HepG2 (cell line): ENCODE data around the gene USP36. TPM values are rescaled to one million over a fixed set of nuclear protein-coding genes. Genes with fewer than 3 reads are reported as not detected.
A peak's percentile ranks its signal among the peaks of the same experiment; 100 is the strongest.

Experiments used
- CCAR2 ChIP-seq: fragments of 200-400 bp; formaldehyde crosslinking; optimal IDR thresholded peaks from 2 replicates; pipeline ENCODE3; 2018; ENCODE audit warnings: low read depth, mild to moderate bottlenecking, low read length, moderate library complexity
- CREM ChIP-seq, 2 experiments: sonication (generic) in 1 of 2; formaldehyde crosslinking in 1 of 2; IDR thresholded peaks; 2 replicates each; pipeline versions ENCODE4 v1.4.0 to v1.6.1; 2016 to 2020; ENCODE audit warnings: antibody characterized with exemption in 1 of 2, mild to moderate bottlenecking in 1 of 2, missing genetic modification reagents in 1 of 2
- GTF2F1 ChIP-seq: fragments of 150-350 bp; IDR thresholded peaks from 2 replicates; pipeline ENCODE4 v1.6.1; 2014; ENCODE audit warnings: low read length
- LCORL ChIP-seq, 2 experiments: fragments of 450-650 bp in 1 of 2; sonication (generic) in 1 of 2; formaldehyde crosslinking in 1 of 2; IDR thresholded peaks; 2 replicates each; pipeline versions ENCODE4 v1.5.0 to v1.6.1; 2017 to 2020; ENCODE audit warnings: antibody characterized with exemption in 1 of 2, missing genetic modification reagents in 1 of 2
- MED1 ChIP-seq: sonication (generic); formaldehyde crosslinking; IDR thresholded peaks from 2 replicates; pipeline ENCODE4 v1.4.0; 2020; ENCODE audit warnings: missing genetic modification reagents
- MYC ChIP-seq: sonication (generic); formaldehyde crosslinking; IDR thresholded peaks from 2 replicates; pipeline ENCODE4 v1.9.0; 2021; ENCODE audit warnings: missing genetic modification reagents, borderline replicate concordance
- SALL1 ChIP-seq: sonication (generic); formaldehyde crosslinking; IDR thresholded peaks from 2 replicates; pipeline ENCODE4 v1.8.0; 2022; ENCODE audit warnings: mild to moderate bottlenecking, missing genetic modification reagents
- SALL2 ChIP-seq: sonication (generic); formaldehyde crosslinking; IDR thresholded peaks from 2 replicates; pipeline ENCODE4 v1.8.1; 2023; ENCODE audit warnings: mild to moderate bottlenecking, missing genetic modification reagents, inconsistent platforms
- SNAPC2 ChIP-seq: sonication (generic); formaldehyde crosslinking; IDR thresholded peaks from 2 replicates; pipeline ENCODE4 v1.8.1; 2022; ENCODE audit warnings: mild to moderate bottlenecking, missing genetic modification reagents
- STAG1 ChIP-seq: sonication (generic); formaldehyde crosslinking; IDR thresholded peaks from 2 replicates; pipeline ENCODE4 v1.4.0; 2020; ENCODE audit warnings: missing genetic modification reagents
- ZBTB20 ChIP-seq: sonication (generic); formaldehyde crosslinking; IDR thresholded peaks from 2 replicates; pipeline ENCODE4 v1.8.1; 2023; ENCODE audit warnings: missing genetic modification reagents, low read depth, mild to moderate bottlenecking, borderline replicate concordance
- ZBTB42 ChIP-seq: sonication (generic); formaldehyde crosslinking; IDR thresholded peaks from 2 replicates; pipeline ENCODE4 v1.5.0; 2020; ENCODE audit warnings: mild to moderate bottlenecking, missing genetic modification reagents
- ZFY ChIP-seq: sonication (generic); formaldehyde crosslinking; IDR thresholded peaks from 2 replicates; pipeline ENCODE4 v1.4.0; 2020; ENCODE audit warnings: missing genetic modification reagents
- ZNF143 ChIP-seq: sonication (generic); formaldehyde crosslinking; IDR thresholded peaks from 2 replicates; pipeline ENCODE4 v1.4.0; 2020; ENCODE audit warnings: missing genetic modification reagents
- ZNF547 ChIP-seq: sonication (generic); formaldehyde crosslinking; IDR thresholded peaks from 2 replicates; pipeline ENCODE4 v1.5.1; 2020; ENCODE audit warnings: mild to moderate bottlenecking, missing genetic modification reagents
- ZNF598 ChIP-seq: sonication (generic); formaldehyde crosslinking; IDR thresholded peaks from 2 replicates; pipeline ENCODE4 v1.5.1; 2020; ENCODE audit warnings: mild to moderate bottlenecking, missing genetic modification reagents, borderline replicate concordance
- polyA plus RNA-seq, 8 experiments: library from polyadenylated mRNA; depleted of rRNA in 3 of 8; stranded (reverse) in 7 of 8; unstranded in 1 of 8; fragments of >200 nt; fragmentation: Illumina TruSeq in 4 of 8; extraction: Trizol in 4 of 8; gene quantifications; 2 replicates each; pipeline versions ENCODE4 v1.2.1 to v1.2.3, GENCODE V29; 2011 to 2016; ENCODE audit warnings: low read depth in 4 of 8, missing spikeins in 1 of 8, mixed read lengths in 1 of 8; ENCODE audit not compliant: insufficient read depth in 1 of 8
- total RNA-seq, 5 experiments: library from RNA; depleted of rRNA; stranded (reverse); fragments of >200 nt; fragmentation: Illumina TruSeq; extraction: Trizol; gene quantifications; 2 replicates each; pipeline ENCODE4 v1.2.3, GENCODE V29; 2016; ENCODE audit warnings: low read depth in 1 of 5
- TF ChIP-seq, protein P1 (sequence below): IDR thresholded peaks from 2 replicates; pipeline ENCODE4 v1.6.1; 2016; ENCODE audit warnings: missing genetic modification reagents, missing compliant biosample characterization
- TF ChIP-seq, protein P2 (sequence below): sonication (generic); formaldehyde crosslinking; IDR thresholded peaks from 2 replicates; pipeline ENCODE4 v1.5.1; 2020; ENCODE audit warnings: mild to moderate bottlenecking, moderate library complexity, missing genetic modification reagents
- TF ChIP-seq, protein P3 (sequence below): sonication (generic); formaldehyde crosslinking; IDR thresholded peaks from 2 replicates; pipeline ENCODE4 v1.5.0; 2020; ENCODE audit warnings: missing genetic modification reagents, mild to moderate bottlenecking, borderline replicate concordance
- TF ChIP-seq, protein P4 (sequence below): sonication (generic); formaldehyde crosslinking; IDR thresholded peaks from 2 replicates; pipeline ENCODE4 v1.4.0; 2020; ENCODE audit warnings: missing genetic modification reagents
- TF ChIP-seq, protein P5 (sequence below): sonication (generic); formaldehyde crosslinking; IDR thresholded peaks from 2 replicates; pipeline ENCODE4 v1.5.1; 2020; ENCODE audit warnings: missing genetic modification reagents, mild to moderate bottlenecking, borderline replicate concordance

Gene USP36
- total and polyA plus RNA-seq, 2 of the 13 experiments (the other 11 are each of a cell fraction or from before 2014, with no cell fraction given): 29.6 to 45.9 TPM

DNA sequence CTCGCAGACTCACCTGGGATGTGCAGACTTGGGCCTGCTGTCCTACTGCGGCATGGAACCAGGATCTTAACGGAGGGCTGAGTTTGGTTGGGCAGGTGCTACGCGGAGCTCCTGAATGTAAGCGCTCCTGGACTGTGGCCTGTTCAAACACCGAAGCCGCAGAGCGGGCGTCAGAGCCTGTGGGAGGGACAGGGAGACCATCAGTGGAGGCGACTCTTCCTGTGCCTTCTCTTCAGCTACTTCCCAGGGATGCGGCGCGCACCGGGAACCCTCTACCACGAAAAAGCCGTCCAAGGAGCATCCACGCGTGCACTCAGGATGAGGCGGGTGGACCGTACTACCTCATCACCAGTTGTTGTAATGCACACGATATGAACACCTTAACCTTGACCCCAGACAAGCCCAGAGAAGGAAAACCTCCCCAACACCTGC is 2.0 kb downstream of the USP36 start (continued):
- TF ChIP-seq SALL1 (CRISPR knock-in tag) (peak; percentile 67; the same call in 1 of the 2 replicates), ZBTB20 (CRISPR knock-in tag) (0 out of 2 replicates have a peak, but pooled peaks have one; percentile 62), ZBTB42 (CRISPR knock-in tag) (no peak), ZFY (CRISPR knock-in tag) (peak; percentile 66; the same call in 1 of the 2 replicates), SNAPC2 (CRISPR knock-in tag) (no peak), ZNF547 (CRISPR knock-in tag) (no peak), MYC (CRISPR knock-in tag) (peak; percentile 56; the same call in 1 of the 2 replicates), LCORL (IDR thresholded peaks at IDR 0.05) (no peak), LCORL (CRISPR knock-in tag; IDR thresholded peaks at IDR 0.05) (peak; percentile 70; the same call in 1 of the 2 replicates), CCAR2 (no peak), STAG1 (CRISPR knock-in tag) (peak; percentile 30; the same call in 1 of the 2 replicates), ZNF598 (CRISPR knock-in tag) (peak; percentile 69; the same call in 1 of the 2 replicates), CREM (IDR thresholded peaks at IDR 0.05) (peak; percentile 35; the same call in 1 of the 2 replicates), CREM (CRISPR knock-in tag; IDR thresholded peaks at IDR 0.05) (no peak), MED1 (CRISPR knock-in tag) (peak; percentile 54; the same call in 1 of the 2 replicates), ZNF143 (CRISPR knock-in tag) (0 out of 2 replicates have a peak, but pooled peaks have one; percentile 17), SALL2 (peak; percentile 35; the same call in 1 of the 2 replicates), GTF2F1 (no peak)
- TF ChIP-seq, protein P1, sequence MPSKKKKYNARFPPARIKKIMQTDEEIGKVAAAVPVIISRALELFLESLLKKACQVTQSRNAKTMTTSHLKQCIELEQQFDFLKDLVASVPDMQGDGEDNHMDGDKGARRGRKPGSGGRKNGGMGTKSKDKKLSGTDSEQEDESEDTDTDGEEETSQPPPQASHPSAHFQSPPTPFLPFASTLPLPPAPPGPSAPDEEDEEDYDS: peak; percentile 36; the same call in 1 of the 2 replicates
- TF ChIP-seq, protein P2, sequence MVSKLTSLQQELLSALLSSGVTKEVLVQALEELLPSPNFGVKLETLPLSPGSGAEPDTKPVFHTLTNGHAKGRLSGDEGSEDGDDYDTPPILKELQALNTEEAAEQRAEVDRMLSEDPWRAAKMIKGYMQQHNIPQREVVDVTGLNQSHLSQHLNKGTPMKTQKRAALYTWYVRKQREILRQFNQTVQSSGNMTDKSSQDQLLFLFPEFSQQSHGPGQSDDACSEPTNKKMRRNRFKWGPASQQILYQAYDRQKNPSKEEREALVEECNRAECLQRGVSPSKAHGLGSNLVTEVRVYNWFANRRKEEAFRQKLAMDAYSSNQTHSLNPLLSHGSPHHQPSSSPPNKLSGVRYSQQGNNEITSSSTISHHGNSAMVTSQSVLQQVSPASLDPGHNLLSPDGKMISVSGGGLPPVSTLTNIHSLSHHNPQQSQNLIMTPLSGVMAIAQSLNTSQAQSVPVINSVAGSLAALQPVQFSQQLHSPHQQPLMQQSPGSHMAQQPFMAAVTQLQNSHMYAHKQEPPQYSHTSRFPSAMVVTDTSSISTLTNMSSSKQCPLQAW: peak; percentile 30; the same call in 1 of the 2 replicates
- TF ChIP-seq, protein P3, sequence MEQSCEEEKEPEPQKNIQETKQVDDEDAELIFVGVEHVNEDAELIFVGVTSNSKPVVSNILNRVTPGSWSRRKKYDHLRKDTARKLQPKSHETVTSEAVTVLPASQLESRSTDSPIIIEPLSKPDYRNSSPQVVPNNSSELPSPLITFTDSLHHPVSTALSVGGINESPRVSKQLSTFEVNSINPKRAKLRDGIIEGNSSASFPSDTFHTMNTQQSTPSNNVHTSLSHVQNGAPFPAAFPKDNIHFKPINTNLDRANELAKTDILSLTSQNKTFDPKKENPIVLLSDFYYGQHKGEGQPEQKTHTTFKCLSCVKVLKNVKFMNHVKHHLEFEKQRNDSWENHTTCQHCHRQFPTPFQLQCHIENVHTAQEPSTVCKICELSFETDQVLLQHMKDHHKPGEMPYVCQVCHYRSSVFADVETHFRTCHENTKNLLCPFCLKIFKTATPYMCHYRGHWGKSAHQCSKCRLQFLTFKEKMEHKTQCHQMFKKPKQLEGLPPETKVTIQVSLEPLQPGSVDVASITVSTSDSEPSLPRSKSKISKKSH (CRISPR knock-in tag): 0 out of 2 replicates have a peak, but pooled peaks have one; percentile 45
- TF ChIP-seq, protein P4, sequence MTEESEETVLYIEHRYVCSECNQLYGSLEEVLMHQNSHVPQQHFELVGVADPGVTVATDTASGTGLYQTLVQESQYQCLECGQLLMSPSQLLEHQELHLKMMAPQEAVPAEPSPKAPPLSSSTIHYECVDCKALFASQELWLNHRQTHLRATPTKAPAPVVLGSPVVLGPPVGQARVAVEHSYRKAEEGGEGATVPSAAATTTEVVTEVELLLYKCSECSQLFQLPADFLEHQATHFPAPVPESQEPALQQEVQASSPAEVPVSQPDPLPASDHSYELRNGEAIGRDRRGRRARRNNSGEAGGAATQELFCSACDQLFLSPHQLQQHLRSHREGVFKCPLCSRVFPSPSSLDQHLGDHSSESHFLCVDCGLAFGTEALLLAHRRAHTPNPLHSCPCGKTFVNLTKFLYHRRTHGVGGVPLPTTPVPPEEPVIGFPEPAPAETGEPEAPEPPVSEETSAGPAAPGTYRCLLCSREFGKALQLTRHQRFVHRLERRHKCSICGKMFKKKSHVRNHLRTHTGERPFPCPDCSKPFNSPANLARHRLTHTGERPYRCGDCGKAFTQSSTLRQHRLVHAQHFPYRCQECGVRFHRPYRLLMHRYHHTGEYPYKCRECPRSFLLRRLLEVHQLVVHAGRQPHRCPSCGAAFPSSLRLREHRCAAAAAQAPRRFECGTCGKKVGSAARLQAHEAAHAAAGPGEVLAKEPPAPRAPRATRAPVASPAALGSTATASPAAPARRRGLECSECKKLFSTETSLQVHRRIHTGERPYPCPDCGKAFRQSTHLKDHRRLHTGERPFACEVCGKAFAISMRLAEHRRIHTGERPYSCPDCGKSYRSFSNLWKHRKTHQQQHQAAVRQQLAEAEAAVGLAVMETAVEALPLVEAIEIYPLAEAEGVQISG (CRISPR knock-in tag): peak; percentile 62
- TF ChIP-seq, protein P5, sequence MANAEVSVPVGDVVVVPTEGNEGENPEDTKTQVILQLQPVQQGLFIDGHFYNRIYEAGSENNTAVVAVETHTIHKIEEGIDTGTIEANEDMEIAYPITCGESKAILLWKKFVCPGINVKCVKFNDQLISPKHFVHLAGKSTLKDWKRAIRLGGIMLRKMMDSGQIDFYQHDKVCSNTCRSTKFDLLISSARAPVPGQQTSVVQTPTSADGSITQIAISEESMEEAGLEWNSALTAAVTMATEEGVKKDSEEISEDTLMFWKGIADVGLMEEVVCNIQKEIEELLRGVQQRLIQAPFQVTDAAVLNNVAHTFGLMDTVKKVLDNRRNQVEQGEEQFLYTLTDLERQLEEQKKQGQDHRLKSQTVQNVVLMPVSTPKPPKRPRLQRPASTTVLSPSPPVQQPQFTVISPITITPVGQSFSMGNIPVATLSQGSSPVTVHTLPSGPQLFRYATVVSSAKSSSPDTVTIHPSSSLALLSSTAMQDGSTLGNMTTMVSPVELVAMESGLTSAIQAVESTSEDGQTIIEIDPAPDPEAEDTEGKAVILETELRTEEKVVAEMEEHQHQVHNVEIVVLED (CRISPR knock-in tag): peak; percentile 61; the same call in 1 of the 2 replicates
